Psoas muscle (tissue), 8 donors: ENCODE data around the gene DLK1. TPM values are rescaled to one million over a fixed set of nuclear protein-coding genes. Genes with fewer than 3 reads are reported as not detected.

Source experiments
- ATAC-seq, 4 donors: fragments of 200-7000 bp; cut with Tn5 transposase; one replicate each; pipeline ENCODE4 v1.9.1; 2020; ENCODE audit warnings: moderate library complexity in 3 of 4, mild to moderate bottlenecking in 2 of 4
- DNase-seq, 2 donors: peaks; one replicate each; pipeline ENCODE4 v3.0.0-alpha.2; 2020
- H3K27ac ChIP-seq: fragments of 200-600 bp; one replicate; pipeline ENCODE4 v1.8.0; 2022
- H3K27me3 ChIP-seq, 3 donors: fragments of 200-600 bp in 1 of 3; one replicate each; pipeline versions ENCODE4 v1.6.1 to v1.8.0; 2013 to 2022; ENCODE audit warnings: low read length in 2 of 3, mild to moderate bottlenecking in 2 of 3, moderate library complexity in 1 of 3; ENCODE audit not compliant: insufficient read depth in 3 of 3
- H3K36me3 ChIP-seq, 2 donors: fragments of 200-600 bp in 1 of 2; one replicate each; pipeline versions ENCODE4 v1.6.1 to v1.8.0; 2013 to 2022; ENCODE audit warnings: low read depth in 1 of 2, mild to moderate bottlenecking in 1 of 2, moderate library complexity in 1 of 2; ENCODE audit not compliant: insufficient read depth in 1 of 2
- H3K4me1 ChIP-seq: fragments of 200-600 bp; one replicate; pipeline ENCODE4 v1.8.0; 2022
- H3K4me3 ChIP-seq: fragments of 200-600 bp; one replicate; pipeline ENCODE4 v1.8.0; 2022; ENCODE audit warnings: mild to moderate bottlenecking
- H3K9me3 ChIP-seq: fragments of 200-600 bp; one replicate; pipeline ENCODE4 v1.8.0; 2022
- WGBS, 3 donors: extraction: QIAGEN DNeasy Blood & Tissue Kit; methylation state at CpG; one replicate each; pipeline versions ENCODE4 v1.1.6 to v1.1.7; 2013; 5-methylcytosine and 5-hydroxymethylcytosine counted together
- intact Hi-C, 2 donors: fragments of 100-400 bp; cut with DNase I; formaldehyde crosslinking; loops; one replicate each; pipeline versions ENCODE4 v1.11.0 to v1.14.2; 2022
- long read RNA-seq, 2 donors: library from polyadenylated mRNA; unstranded; transcript quantifications; one replicate each; pipeline ENCODE4 v2.0.0, GENCODE V29; 2021
- polyA plus RNA-seq, 3 donors: library from polyadenylated mRNA; stranded (reverse); fragments of 200-250 nt; gene quantifications; one replicate each; pipeline ENCODE4 v1.2.3, GENCODE V29; 2013
- total RNA-seq, 4 donors: library from RNA; stranded (reverse); fragmentation: NEBNext Ultra II Directional in 2 of 4; extraction: Animal tissue kit (Norgen Biotek cat#: 25700) in 2 of 4; gene quantifications; one replicate each; pipeline versions ENCODE4 v1.2.1 to v1.2.4, GENCODE V29; 2021 to 2023
- TF ChIP-seq, protein P1 (sequence below): fragments of 200-600 bp; IDR thresholded peaks from one replicate; pipeline ENCODE4 v1.8.0; 2022; ENCODE audit warnings: antibody characterized with exemption
- donor health status: healthy with polysubstance abuse.
- donor health status: DM: no; HTN: no; CAD: no; lungs with moderate emphysema.
- donor health status: Bipolar disorder and iron deficiency.
- donor health status: healthy.
- donor health status: DM: yes; HTN: yes; CAD: no.
- donor health status: DM: no; HTN: no; CAD: no.
- donor health status: DM: no; HTN: no; CAD: no.
- donor health status: DM: yes; HTN: yes; CAD: no.

Gene DLK1
- total RNA-seq, result 10 to 100 TPM; 12.1 to 39.9 (median 25.3) TPM
- 10 to 100 TPM in 1 of 3 donors, 1 to 10 TPM in 2; 2.6 to 10.7 (median 9.2) TPM for polyA plus RNA-seq
- long read RNA-seq, donor 1, full-length matches to known transcripts, result 88 of 104 reads
- long read RNA-seq, donor 1, partial matches to known transcripts, result 14 of 104 reads
- long read RNA-seq, donor 1, other reads (novel, unspliced or antisense), result 2 of 104 reads
- long read RNA-seq, donor 2, full-length matches to known transcripts, result 31 of 37 reads
- long read RNA-seq, donor 2, partial matches to known transcripts, result 6 of 37 reads
- long read RNA-seq, donor 2, other reads (novel, unspliced or antisense), result 0 of 37 reads

DNA sequence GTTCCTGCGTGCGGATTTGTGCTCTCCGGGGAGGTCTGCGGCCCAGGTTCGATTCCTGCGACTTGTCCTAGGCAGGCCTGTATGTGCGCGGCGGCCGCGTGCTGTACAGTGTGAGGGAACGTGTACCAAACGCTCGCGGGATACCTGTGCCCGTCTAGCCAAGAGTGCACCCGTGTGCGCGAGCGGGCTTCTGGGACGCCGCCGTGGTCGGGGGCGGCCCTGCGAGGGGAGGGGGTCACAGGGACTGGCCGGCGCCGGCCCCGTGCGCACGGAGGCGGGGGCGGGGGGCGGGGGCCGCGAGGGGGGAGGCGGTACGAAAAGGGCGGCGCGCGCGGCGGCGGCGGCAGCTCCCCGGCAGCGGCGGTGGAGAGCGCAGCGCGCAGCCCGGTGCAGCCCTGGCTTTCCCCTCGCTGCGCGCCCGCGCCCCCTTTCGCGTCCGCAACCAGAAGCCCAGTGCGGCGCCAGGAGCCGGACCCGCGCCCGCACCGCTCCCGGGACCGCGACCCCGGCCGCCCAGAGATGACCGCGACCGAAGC lies at the start of gene DLK1:
Gene DLK1, plus strand, starts transcription at position 343 of the 536 bp plus-strand sequence. Its CDS starts 177 bp downstream, at position 520.
- Histone ChIP-seq H3K9me3 (no peaks in the 10 kb centered on the region), H3K4me3 (peak within 1 kb of the TSS; percentile 28), H3K27ac (no peak within 1 kb of the TSS), H3K27me3 (peaks cover 0 to 71% (median 28%) of the 10 kb centered on the region in 3 donors), H3K36me3 (no peaks in the 10 kb centered on the region), H3K4me1 (no peaks in the 10 kb centered on the region)
- DNase-seq, result peak in 1 of 2 donors; percentile 26
- intact Hi-C loops, result no loop called here
- TF ChIP-seq, protein P1, sequence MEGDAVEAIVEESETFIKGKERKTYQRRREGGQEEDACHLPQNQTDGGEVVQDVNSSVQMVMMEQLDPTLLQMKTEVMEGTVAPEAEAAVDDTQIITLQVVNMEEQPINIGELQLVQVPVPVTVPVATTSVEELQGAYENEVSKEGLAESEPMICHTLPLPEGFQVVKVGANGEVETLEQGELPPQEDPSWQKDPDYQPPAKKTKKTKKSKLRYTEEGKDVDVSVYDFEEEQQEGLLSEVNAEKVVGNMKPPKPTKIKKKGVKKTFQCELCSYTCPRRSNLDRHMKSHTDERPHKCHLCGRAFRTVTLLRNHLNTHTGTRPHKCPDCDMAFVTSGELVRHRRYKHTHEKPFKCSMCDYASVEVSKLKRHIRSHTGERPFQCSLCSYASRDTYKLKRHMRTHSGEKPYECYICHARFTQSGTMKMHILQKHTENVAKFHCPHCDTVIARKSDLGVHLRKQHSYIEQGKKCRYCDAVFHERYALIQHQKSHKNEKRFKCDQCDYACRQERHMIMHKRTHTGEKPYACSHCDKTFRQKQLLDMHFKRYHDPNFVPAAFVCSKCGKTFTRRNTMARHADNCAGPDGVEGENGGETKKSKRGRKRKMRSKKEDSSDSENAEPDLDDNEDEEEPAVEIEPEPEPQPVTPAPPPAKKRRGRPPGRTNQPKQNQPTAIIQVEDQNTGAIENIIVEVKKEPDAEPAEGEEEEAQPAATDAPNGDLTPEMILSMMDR, result no peak
- WGBS, 3 donors, result 3 to 6% (median 4%) methylated on average over 39 to 66 of the region's 77 CpGs
- ATAC-seq, result no peak

DNA sequence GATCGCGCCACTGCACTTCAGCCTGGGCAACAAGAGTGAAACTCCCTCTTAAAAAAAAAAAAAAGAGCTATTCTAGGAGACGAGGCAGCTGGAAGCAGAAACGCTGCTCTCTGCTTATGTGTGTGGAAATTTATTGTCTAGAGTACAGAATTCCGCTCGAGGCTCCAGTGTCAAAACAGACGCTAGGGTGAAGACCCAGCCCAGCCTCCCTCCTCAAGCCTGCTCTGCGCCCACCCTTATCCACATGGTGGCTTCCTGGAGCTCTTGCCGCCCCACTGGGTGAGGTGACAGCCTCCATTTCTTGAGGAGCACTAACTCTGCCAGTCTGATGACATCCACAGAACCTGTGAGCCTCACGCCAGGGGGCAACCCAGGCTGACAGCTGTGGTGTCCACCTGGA lies 49.5 kb upstream of the DLK1 start:
- ATAC-seq (peak in 2 of 4 donors; percentile 20 to 28), DNase-seq (no peak)
- Histone ChIP-seq H3K27ac (peak overlapping the region; percentile 46), H3K36me3 (no peaks in the 10 kb centered on the region), H3K4me1 (peaks cover 17% of the 10 kb centered on the region), H3K27me3 (peaks cover 0 to 34% (median 3%) of the 10 kb centered on the region in 3 donors), H3K4me3 (no peak overlapping the region), H3K9me3 (no peaks in the 10 kb centered on the region)
- intact Hi-C loops, result no loop called here
- TF ChIP-seq, protein P1, result no peak
- 10 to 37% (median 16%) methylated on average over 10 of the region's 10 CpGs for WGBS, 3 donors

DNA sequence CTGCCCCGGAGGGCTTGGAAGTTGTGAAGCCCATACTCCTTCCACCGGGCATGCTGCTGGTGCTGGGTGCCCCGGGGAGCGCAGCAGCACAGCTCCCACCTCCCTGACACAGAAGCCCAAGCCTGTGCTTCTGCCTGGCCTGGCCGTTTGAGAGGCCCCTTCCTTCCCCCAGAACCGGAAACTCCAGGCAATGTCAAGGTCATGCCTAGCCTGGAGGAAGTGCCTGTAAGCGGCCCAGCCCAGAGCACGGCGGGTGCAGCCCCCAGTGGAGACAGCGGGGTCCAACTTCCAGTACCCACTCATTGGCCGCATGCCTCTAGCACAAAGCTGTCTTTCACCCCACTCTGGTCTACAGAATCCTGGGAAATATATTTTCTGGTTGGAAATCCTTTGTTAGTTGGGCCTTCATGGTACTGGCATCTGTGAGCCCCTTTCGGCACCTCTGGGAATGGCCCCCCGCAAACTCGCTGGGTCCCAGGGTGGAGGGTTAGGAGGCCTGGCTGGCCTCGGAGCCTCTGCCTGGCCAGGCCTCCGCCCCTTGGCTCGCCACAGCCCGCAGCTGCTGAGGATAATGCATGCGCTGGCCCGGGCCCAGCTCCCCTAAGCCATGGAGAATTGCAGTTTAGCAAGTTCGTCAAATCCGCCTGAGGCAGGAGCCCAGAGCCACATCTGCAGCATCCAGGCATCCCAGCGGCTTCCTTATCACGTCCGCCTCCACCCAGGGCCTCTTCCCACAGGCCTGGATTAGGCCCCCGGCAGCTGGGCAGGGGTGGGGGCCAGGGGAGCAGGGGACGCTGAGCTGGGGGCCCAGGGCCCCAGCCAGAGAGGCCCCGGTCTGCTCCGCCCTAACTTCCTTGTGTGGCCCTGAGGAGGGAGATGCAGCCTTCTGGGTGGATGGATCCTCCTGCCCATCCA lies 48.9 kb upstream of the DLK1 start:
- Histone ChIP-seq H3K36me3 (no peaks in the 10 kb centered on the region), H3K9me3 (no peaks in the 10 kb centered on the region), H3K27ac (peak overlapping the region; percentile 63), H3K27me3 (peaks cover 0 to 29% (median 3%) of the 10 kb centered on the region in 3 donors), H3K4me3 (no peak overlapping the region), H3K4me1 (peaks cover 17% of the 10 kb centered on the region)
- WGBS, 3 donors, result 11 to 17% (median 17%) methylated on average over 29 of the region's 29 CpGs
- DNase-seq (peak; percentile 70 to 80), ATAC-seq (peak; percentile 43 to 68 (median 58))
- intact Hi-C loops, result no loop called here
- TF ChIP-seq, protein P1, result no peak

DNA sequence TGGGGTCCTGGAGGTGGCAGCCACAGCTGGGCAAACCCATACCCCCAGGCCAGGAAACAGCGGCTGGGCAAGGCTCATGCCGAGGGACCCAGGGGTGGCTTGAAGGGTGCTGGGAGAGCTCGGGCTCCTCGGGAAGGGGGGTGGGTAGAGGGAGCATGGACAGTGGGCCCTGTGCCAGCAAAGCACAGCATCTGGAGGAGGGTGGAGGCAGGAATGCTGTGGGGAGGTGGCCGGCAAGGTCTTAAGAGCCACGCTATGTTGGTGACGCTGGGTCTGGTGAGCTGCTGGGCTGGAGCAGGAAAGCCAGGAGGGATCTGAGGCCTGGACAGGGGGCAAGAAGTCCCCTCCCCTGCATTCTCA lies 48.2 kb upstream of the DLK1 start:
- peak in 3 of 4 donors; percentile 4 to 44 (median 9) for ATAC-seq

More for the DNA sequence above, 48.2 kb upstream of the DLK1 start:
- H3K4me3 ChIP-seq, result no peak overlapping the region
- H3K9me3 ChIP-seq, result no peaks in the 10 kb centered on the region
- TF ChIP-seq, protein P1, result no peak
- H3K27ac ChIP-seq, result peak overlapping the region; percentile 63
- peaks cover 17% of the 10 kb centered on the region for H3K4me1 ChIP-seq
- intact Hi-C loops, result no loop called here
- peaks cover 0 to 27% (median 3%) of the 10 kb centered on the region in 3 donors for H3K27me3 ChIP-seq
- 28 to 38% (median 32%) methylated on average over 7 of the region's 7 CpGs for WGBS, 3 donors
- DNase-seq, result peak; percentile 42 to 72
- no peaks in the 10 kb centered on the region for H3K36me3 ChIP-seq
